K562 (cell line): Measurements from ENCODE around the gene HDAC10.

ENCODE experiments used
- HDGF ChIP-seq: fragments of 450-650 bp; IDR thresholded peaks from 2 replicates; pipeline ENCODE4 v1.6.1; 2016
- ZNF146 ChIP-seq: IDR thresholded peaks from one replicate; pipeline ENCODE4 v1.6.1; 2018; ENCODE audit warnings: missing compliant biosample characterization; ENCODE audit not compliant: unreplicated experiment

DNA sequence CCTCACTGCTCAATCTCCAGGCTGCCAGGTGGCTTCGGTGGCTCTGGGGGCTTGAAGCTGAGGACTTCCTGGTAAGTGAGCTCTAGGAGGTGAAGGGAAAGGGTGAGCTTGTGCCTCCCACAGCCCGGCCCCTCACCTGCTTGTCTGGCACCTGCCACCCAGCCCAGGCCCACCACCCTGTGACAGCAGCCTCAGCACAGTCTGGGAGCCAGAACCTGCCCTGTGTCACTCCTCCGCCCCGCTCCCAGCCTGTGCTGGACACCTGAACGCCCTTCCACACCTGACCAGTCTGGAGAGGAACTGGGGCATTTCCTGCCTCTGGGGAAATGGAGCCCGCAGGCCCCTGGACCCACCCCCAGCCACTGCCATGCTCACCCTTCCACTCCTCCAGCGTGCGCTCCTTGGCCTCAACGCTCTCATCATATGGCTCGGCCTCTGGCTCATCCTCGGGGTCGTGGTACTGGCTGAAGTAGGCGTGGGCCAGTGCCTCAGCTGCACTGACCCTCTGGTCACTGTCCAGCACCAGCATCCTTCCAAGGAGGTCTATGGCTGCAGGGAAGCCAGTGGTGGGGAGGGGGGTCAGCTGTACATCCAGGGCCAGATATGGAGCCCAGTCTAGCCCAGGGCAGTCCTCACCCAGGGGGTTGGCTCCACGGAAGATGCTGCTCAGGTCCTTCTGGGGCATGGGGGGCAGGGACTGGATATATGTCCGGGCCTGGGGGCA lies 14.0 kb upstream of the HDAC10 start:
- no peak for TF ChIP-seq ZNF146 (CRISPR knock-in tag)
- no peak for TF ChIP-seq HDGF
